Measurements from ENCODE around the gene OR9Q1.

GRCh38 chr11:58133309-58134076 is 109.8 kb downstream of the OR9Q1 start:
- TF ChIP-seq NFRKB (IDR thresholded peaks at IDR 0.05) (no peak), BHLHE40 (IDR thresholded peaks at IDR 0.05; ENCODE audit: borderline replicate concordance) (no peak), TARDBP (IDR thresholded peaks at IDR 0.05) (no peak), SUZ12 (IDR thresholded peaks at IDR 0.05) (no peak), FOXA1 (IDR thresholded peaks at IDR 0.05) (no peak), SP1 (IDR thresholded peaks at IDR 0.05) (no peak), PKNOX1 (IDR thresholded peaks at IDR 0.05) (no peak), FOXM1 (IDR thresholded peaks at IDR 0.05; ENCODE audit: borderline replicate concordance) (no peak), FOXK2 (IDR thresholded peaks at IDR 0.05) (no peak), ZNF384 (IDR thresholded peaks at IDR 0.05) (no peak), HDGF (IDR thresholded peaks at IDR 0.05; ENCODE audit: borderline replicate concordance) (no peak), CTBP1 (IDR thresholded peaks at IDR 0.05; ENCODE audit: borderline replicate concordance) (no peak)

Data from HEK293T (cell line).